GM10248 (cell line): ENCODE data around the gene PPFIA1.

Experiments
- CTCF ChIA-PET: fragments of 300-600 bp; sonication (Branson Sonifier 250); formaldehyde crosslinking; extraction: SDS; loops from one replicate; lab custom pipeline; 2021; ENCODE audit warnings: antibody characterized with exemption; lab: Yijun Ruan, JAX
- POLR2A ChIA-PET: fragments of 350-650 bp; sonication (Branson Sonifier 250); formaldehyde crosslinking; extraction: SDS; loops from one replicate; lab custom pipeline; 2020; ENCODE audit warnings: antibody characterized with exemption; lab: Yijun Ruan, JAX
- DNase-seq: peaks from one replicate; pipeline ENCODE4 v3.0.0; 2012; ENCODE audit errors: extremely low spot score
- CTCF ChIP-seq: IDR thresholded peaks from 2 replicates; pipeline ENCODE4 v1.5.1; 2012; ENCODE audit warnings: mild to moderate bottlenecking, low read depth; ENCODE audit errors: extremely low read depth, missing control alignments, control extremely low read depth

Gene PPFIA1

GRCh38 chr11:70331901-70332300, 61.4 kb downstream of the PPFIA1 start:
- CTCF ChIA-PET: interaction anchor here (0.9 to 2.4 kb wide), 6 partner anchors 12 to 95 kb away, joined by 3 to 9 read pairs (median 4); no protein-coding TSS in a partner anchor
- TF ChIP-seq CTCF: no peak
- DNase-seq: no peak
- POLR2A ChIA-PET: no interaction called here

GRCh38 chr11:70332567-70332966, 62.1 kb downstream of the PPFIA1 start:
- no peak for TF ChIP-seq CTCF
- POLR2A ChIA-PET: no interaction called here
- no peak for DNase-seq
- CTCF ChIA-PET: interaction anchor here (1.1 to 2.4 kb wide), 4 partner anchors 16 to 49 kb away, joined by 3 to 9 read pairs (median 4); no protein-coding TSS in a partner anchor

GRCh38 chr11:70333261-70333660, 62.8 kb downstream of the PPFIA1 start:
- no peak for DNase-seq
- POLR2A ChIA-PET: no interaction called here
- no peak for TF ChIP-seq CTCF
- CTCF ChIA-PET: interaction anchor here (2.4 kb wide), 1 partner anchor 15 kb away, joined by 9 read pairs; no protein-coding TSS in a partner anchor

GRCh38 chr11:70334351-70334995, 64.0 kb downstream of the PPFIA1 start:
- ChIA-PET POLR2A (no interaction called here), CTCF (interaction anchor here (1.1 kb wide), 1 partner anchor 32 kb away, joined by 3 read pairs; no protein-coding TSS in a partner anchor)
- TF ChIP-seq CTCF: no peak
- no peak for DNase-seq

GRCh38 chr11:70335511-70335910, 65.0 kb downstream of the PPFIA1 start:
- no peak for TF ChIP-seq CTCF
- POLR2A ChIA-PET: no interaction called here
- no peak for DNase-seq
- CTCF ChIA-PET: no interaction called here

GRCh38 chr11:70338594-70338993, 68.1 kb downstream of the PPFIA1 start:
- CTCF ChIA-PET: interaction anchor here (1.4 to 1.7 kb wide), 3 partner anchors 10 to 18 kb away, joined by 5 read pairs; no protein-coding TSS in a partner anchor
- no peak for DNase-seq
- no peak for TF ChIP-seq CTCF
- POLR2A ChIA-PET: no interaction called here
